ENCODE data around the gene ALOXE3. TPM values are rescaled to one million over a fixed set of nuclear protein-coding genes. Genes with fewer than 3 reads are reported as not detected.
"Not testable (repeated sequence)": the region's sequence is repeated elsewhere in the genome, so short reads cannot be mapped to it uniquely, and the experiment has no call there.

ALOXE3 gene
- total and polyA plus RNA-seq, 12 donors = 0.09 TPM; not detected in 11

DNA sequence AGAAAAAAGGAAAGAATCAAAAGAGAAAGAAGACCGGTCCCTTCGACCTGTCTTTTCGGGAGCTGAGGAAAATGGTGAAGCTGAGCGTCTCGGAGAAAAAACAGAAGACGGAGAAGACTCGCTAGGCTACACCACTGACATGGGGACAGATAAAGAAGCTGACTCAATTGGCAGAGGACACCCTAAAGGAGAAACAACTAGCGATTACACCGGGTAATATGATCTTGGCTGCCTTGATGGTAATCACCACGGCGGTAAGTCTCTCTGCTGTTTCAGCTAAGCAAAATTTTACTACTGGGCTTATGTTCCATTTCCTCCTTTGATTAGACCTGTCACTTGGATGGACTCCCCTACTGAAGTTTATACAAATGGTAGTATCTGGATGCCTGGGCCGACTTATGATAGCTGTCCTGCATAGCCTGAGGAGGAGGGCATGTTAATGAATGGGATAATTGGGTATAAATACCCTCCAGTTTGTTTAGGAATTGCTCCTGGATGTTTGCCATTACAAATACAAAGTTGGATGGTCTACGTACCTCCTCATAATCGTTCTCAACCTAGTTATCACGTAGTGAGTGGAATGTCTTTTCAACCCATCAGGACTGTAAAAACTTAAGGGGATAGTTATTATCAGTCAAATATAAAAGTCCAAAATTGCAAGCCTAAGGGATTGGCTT lies 55.4 kb downstream of the ALOXE3 start:
- H3K27ac ChIP-seq = no peak overlapping the region
- H3K4me1 ChIP-seq = peaks cover 0 to 15% (median 7%) of the 10 kb centered on the region in 9 donors
- no peaks in the 10 kb centered on the region for H3K9me3 ChIP-seq
- no peak for ATAC-seq
- intact Hi-C loops (cut with DNase I) = loop anchor here in 2 of 10 donors (5.0 kb wide), 2 partner anchors 49 to 239 kb away; no protein-coding TSS in a partner anchor
- TF ChIP-seq, protein P1, sequence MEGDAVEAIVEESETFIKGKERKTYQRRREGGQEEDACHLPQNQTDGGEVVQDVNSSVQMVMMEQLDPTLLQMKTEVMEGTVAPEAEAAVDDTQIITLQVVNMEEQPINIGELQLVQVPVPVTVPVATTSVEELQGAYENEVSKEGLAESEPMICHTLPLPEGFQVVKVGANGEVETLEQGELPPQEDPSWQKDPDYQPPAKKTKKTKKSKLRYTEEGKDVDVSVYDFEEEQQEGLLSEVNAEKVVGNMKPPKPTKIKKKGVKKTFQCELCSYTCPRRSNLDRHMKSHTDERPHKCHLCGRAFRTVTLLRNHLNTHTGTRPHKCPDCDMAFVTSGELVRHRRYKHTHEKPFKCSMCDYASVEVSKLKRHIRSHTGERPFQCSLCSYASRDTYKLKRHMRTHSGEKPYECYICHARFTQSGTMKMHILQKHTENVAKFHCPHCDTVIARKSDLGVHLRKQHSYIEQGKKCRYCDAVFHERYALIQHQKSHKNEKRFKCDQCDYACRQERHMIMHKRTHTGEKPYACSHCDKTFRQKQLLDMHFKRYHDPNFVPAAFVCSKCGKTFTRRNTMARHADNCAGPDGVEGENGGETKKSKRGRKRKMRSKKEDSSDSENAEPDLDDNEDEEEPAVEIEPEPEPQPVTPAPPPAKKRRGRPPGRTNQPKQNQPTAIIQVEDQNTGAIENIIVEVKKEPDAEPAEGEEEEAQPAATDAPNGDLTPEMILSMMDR (IDR thresholded peaks at IDR 0.05) = no peak
- peaks cover 7 to 81% (median 68%) of the 10 kb centered on the region in 7 donors for H3K27me3 ChIP-seq
- no peaks in the 10 kb centered on the region for H3K36me3 ChIP-seq
- whole genome bisulfite sequencing, 2 donors = 6 to 12% methylated on average over 15 of the region's 15 CpGs
- no peak for DNase-seq
- H3K4me3 ChIP-seq = peak overlapping the region in 4 of 10 donors; percentile 6 to 30 (median 18)

DNA sequence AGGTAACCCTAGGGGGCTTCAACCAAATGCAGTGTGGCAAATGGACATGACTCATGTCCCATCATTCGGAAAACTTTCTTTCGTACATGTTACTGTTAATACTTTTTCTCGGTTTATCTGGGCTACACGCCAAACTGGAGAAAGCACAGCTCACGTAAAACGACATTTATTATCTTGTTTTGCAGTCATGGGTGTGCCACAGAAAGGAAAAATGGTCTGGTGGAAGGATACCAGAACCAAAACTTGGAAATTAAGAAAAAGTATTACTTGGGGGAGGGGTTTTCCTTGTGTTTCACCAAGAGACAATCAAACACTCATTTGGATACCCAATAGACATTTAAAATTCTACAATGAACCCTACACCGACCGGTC lies 55.9 kb downstream of the ALOXE3 start:
- TF ChIP-seq, protein P1 (IDR thresholded peaks at IDR 0.05) = no peak
- peak overlapping the region in 3 of 10 donors; percentile 10 to 30 (median 25) for H3K4me3 ChIP-seq
- H3K36me3 ChIP-seq = no peaks in the 10 kb centered on the region
- peaks cover 0 to 20% (median 7%) of the 10 kb centered on the region in 9 donors for H3K4me1 ChIP-seq
- H3K9me3 ChIP-seq = no peaks in the 10 kb centered on the region
- peaks cover 7 to 86% (median 70%) of the 10 kb centered on the region in 7 donors for H3K27me3 ChIP-seq
- 8 to 12% methylated on average over 8 of the region's 8 CpGs for WGBS, 2 donors
- DNase-seq (no peak), ATAC-seq (peak in 1 of 8 donors; percentile 19)
- intact Hi-C loops (cut with DNase I) = loop anchor here in 2 of 10 donors (5.0 kb wide), 2 partner anchors 50 to 240 kb away; no protein-coding TSS in a partner anchor
- no peak overlapping the region for H3K27ac ChIP-seq

DNA sequence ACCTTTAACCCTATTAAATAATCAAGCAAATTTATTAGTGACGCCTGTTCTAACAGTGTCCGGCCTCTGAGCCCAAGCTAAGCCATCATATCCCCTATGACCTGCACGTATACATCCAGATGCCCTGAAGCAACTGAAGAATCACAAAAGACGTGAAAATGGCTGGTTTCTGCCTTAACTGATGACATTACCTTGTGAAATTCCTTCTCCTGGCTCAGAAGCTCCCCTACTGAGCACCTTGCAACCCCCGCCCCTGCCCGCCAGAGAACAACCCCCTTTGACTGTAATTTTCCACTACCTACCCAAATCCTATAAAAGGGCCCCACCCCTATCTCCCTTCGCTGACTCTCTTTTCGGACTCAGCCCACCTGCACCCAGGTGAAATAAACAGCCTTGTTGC lies 56.5 kb downstream of the ALOXE3 start:
- not testable (repeated sequence) for H3K9me3 ChIP-seq
- intact Hi-C loops (cut with DNase I) = loop anchor here in 2 of 10 donors (5.0 kb wide), 2 partner anchors 50 to 240 kb away; no protein-coding TSS in a partner anchor
- WGBS, 2 donors = 48 to 49% methylated on average over 8 of the region's 8 CpGs

DNA sequence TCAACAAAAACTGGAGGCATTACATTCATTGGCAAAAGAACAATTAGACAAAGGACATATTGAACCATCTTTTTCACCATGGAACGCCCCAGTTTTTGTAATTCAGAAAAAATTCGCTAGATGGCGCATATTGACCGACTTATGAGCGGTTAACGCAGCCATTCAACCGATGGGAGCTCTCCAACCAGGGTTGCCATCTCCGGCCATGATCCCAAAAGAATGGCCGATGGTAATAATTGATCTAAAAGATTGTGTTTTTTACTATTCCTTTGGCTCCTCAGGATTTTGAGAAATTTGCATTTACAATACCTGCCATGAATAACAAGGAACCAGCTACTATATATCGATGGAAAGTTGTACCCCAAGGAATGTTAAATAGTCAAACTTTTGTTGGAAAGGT lies 58.0 kb downstream of the ALOXE3 start:
- WGBS, 2 donors = 6 to 7% methylated on average over 10 of the region's 10 CpGs
- no peaks in the 10 kb centered on the region for H3K36me3 ChIP-seq
- peaks cover 7 to 95% (median 79%) of the 10 kb centered on the region in 7 donors for H3K27me3 ChIP-seq
- DNase-seq = peak in 1 of 2 donors; percentile 66
- TF ChIP-seq, protein P1 (IDR thresholded peaks at IDR 0.05) = peak; percentile 40 to 85 (median 76)
- ATAC-seq = peak in 6 of 8 donors; percentile 32 to 65 (median 51)
- H3K4me3 ChIP-seq = no peak overlapping the region
- no peak overlapping the region for H3K27ac ChIP-seq
- H3K9me3 ChIP-seq = no peaks in the 10 kb centered on the region
- intact Hi-C loops (cut with DNase I) = loop anchor here in 2 of 10 donors (5.0 kb wide), 2 partner anchors 52 to 242 kb away; no protein-coding TSS in a partner anchor
- peaks cover 0 to 42% (median 7%) of the 10 kb centered on the region in 9 donors for H3K4me1 ChIP-seq

More for the DNA sequence above, 56.5 kb downstream of the ALOXE3 start:
- Histone ChIP-seq H3K4me1 (peaks cover 0 to 26% (median 7%) of the 10 kb centered on the region in 9 donors), H3K27me3 (peaks cover 7 to 89% (median 72%) of the 10 kb centered on the region in 7 donors)
- H3K36me3 ChIP-seq, DNase-seq, H3K27ac ChIP-seq, H3K4me3 ChIP-seq, ATAC-seq: not testable (repeated sequence)
